Suprapubic skin (tissue), 3 donors: ENCODE data around the gene UBE2L5.

Experiments used
- CTCF ChIP-seq, 2 donors: fragments of 200-600 bp in 1 of 2; fragments of 450-650 bp in 1 of 2; sonication (generic) in 1 of 2; IDR thresholded peaks; one replicate each; pipeline ENCODE4 v1.5.1; 2016 to 2019; ENCODE audit warnings: antibody characterized with exemption in 2 of 2, mild to moderate bottlenecking in 1 of 2, moderate library complexity in 1 of 2
- EP300 ChIP-seq: sonication (generic); formaldehyde crosslinking; IDR thresholded peaks from one replicate; pipeline ENCODE4 v1.6.1; 2017; ENCODE audit warnings: antibody characterized with exemption
- POLR2A ChIP-seq, 2 donors: fragments of 450-650 bp; IDR thresholded peaks; one replicate each; pipeline ENCODE4 v1.6.1; 2017; ENCODE audit warnings: antibody characterized with exemption in 2 of 2, mild to moderate bottlenecking in 2 of 2, moderate library complexity in 2 of 2

GRCh38 chr13:30456290-30456689, 34.0 kb downstream of the UBE2L5 start:
- TF ChIP-seq CTCF (IDR thresholded peaks at IDR 0.05) (no peak), POLR2A (IDR thresholded peaks at IDR 0.05) (no peak), EP300 (no peak)
